ENCODE results near the gene COL19A1.

- TF ChIP-seq, protein P1, sequence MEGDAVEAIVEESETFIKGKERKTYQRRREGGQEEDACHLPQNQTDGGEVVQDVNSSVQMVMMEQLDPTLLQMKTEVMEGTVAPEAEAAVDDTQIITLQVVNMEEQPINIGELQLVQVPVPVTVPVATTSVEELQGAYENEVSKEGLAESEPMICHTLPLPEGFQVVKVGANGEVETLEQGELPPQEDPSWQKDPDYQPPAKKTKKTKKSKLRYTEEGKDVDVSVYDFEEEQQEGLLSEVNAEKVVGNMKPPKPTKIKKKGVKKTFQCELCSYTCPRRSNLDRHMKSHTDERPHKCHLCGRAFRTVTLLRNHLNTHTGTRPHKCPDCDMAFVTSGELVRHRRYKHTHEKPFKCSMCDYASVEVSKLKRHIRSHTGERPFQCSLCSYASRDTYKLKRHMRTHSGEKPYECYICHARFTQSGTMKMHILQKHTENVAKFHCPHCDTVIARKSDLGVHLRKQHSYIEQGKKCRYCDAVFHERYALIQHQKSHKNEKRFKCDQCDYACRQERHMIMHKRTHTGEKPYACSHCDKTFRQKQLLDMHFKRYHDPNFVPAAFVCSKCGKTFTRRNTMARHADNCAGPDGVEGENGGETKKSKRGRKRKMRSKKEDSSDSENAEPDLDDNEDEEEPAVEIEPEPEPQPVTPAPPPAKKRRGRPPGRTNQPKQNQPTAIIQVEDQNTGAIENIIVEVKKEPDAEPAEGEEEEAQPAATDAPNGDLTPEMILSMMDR (IDR thresholded peaks at IDR 0.05) = no peak
- TF ChIP-seq POLR2A (IDR thresholded peaks at IDR 0.05) (no peak), POLR2AphosphoS5 (IDR thresholded peaks at IDR 0.05) (no peak)
Measured at GRCh38 chr6:69887026-69887425, 20.7 kb downstream of the COL19A1 start.

Measured in breast epithelium (tissue), 3 donors.